Liver (tissue), 9 donors: ENCODE measurements around the gene ZCWPW1. TPM values are rescaled to one million over a fixed set of nuclear protein-coding genes. Genes with fewer than 3 reads are reported as not detected.

ENCODE experiments used
- DNase-seq: peaks from one replicate; pipeline ENCODE4 v3.0.0-alpha.2; 2017; ENCODE audit warnings: low spot score
- H3K27ac ChIP-seq, 2 donors: one replicate each; pipeline ENCODE4 v1.7.0; 2013; ENCODE audit warnings: inconsistent platforms in 2 of 2, low read length in 2 of 2, control low read depth in 1 of 2, low read depth in 1 of 2, mild to moderate bottlenecking in 1 of 2
- H3K27me3 ChIP-seq, 4 donors: one replicate each; pipeline versions ENCODE4 v1.6.1 to v1.7.0; 2013; ENCODE audit warnings: low read length in 3 of 4, inconsistent platforms in 1 of 4, mild to moderate bottlenecking in 1 of 4, moderate library complexity in 1 of 4; ENCODE audit not compliant: control insufficient read depth in 4 of 4, insufficient read depth in 4 of 4
- H3K36me3 ChIP-seq, 4 donors: one replicate each; pipeline versions ENCODE4 v1.6.1 to v1.7.0; 2013; ENCODE audit warnings: low read length in 3 of 4, mild to moderate bottlenecking in 3 of 4, low read depth in 1 of 4, moderate library complexity in 1 of 4; ENCODE audit not compliant: control insufficient read depth in 4 of 4, insufficient read depth in 3 of 4
- H3K4me1 ChIP-seq, 4 donors: one replicate each; pipeline versions ENCODE4 v1.6.1 to v1.7.0; 2013; ENCODE audit warnings: low read length in 3 of 4, mild to moderate bottlenecking in 3 of 4, moderate library complexity in 1 of 4; ENCODE audit not compliant: control insufficient read depth in 4 of 4, insufficient read depth in 4 of 4
- H3K4me3 ChIP-seq, 3 donors: one replicate each; pipeline versions ENCODE4 v1.6.1 to v1.7.0; 2013; ENCODE audit warnings: low read length in 3 of 3, control low read depth in 1 of 3, low read depth in 1 of 3, mild to moderate bottlenecking in 1 of 3
- H3K9ac ChIP-seq, 2 donors: one replicate each; pipeline ENCODE4 v1.7.0; 2013; ENCODE audit warnings: low read length in 2 of 2, mild to moderate bottlenecking in 2 of 2, moderate library complexity in 2 of 2, control low read depth in 1 of 2, low read depth in 1 of 2
- H3K9me3 ChIP-seq, 4 donors: one replicate each; pipeline versions ENCODE4 v1.6.1 to v1.7.0; 2013; ENCODE audit warnings: low read length in 3 of 4; ENCODE audit not compliant: control insufficient read depth in 4 of 4
- ATF3 ChIP-seq: IDR thresholded peaks from 2 replicates; pipeline ENCODE4 v1.6.1; 2016; ENCODE audit warnings: antibody characterized with exemption
- FOXA1 ChIP-seq: IDR thresholded peaks from 2 replicates; pipeline ENCODE4 v1.6.1; 2016; ENCODE audit warnings: antibody characterized with exemption
- GABPA ChIP-seq, 2 donors: IDR thresholded peaks in 1 of 2; conservative IDR thresholded peaks in 1 of 2; 2 replicates each; pipeline ENCODE4 v1.6.1; 2016; ENCODE audit warnings: antibody characterized with exemption in 2 of 2, mild to moderate bottlenecking in 1 of 2, moderate library complexity in 1 of 2
- JUND ChIP-seq, 2 donors: IDR thresholded peaks; 2 replicates each; pipeline ENCODE4 v1.6.1; 2016; ENCODE audit warnings: antibody characterized with exemption in 2 of 2
- RAD21 ChIP-seq, 2 donors: IDR thresholded peaks; 2 replicates each; pipeline ENCODE4 v1.6.1; 2016; ENCODE audit warnings: antibody characterized with exemption in 2 of 2, mild to moderate bottlenecking in 2 of 2
- RXRA ChIP-seq, 2 donors: IDR thresholded peaks; 2 replicates each; pipeline ENCODE4 v1.6.1; 2017 to 2018; ENCODE audit warnings: antibody characterized with exemption in 2 of 2, mild to moderate bottlenecking in 1 of 2
- SP1 ChIP-seq: IDR thresholded peaks from 2 replicates; pipeline ENCODE4 v1.6.1; 2018; ENCODE audit warnings: antibody characterized with exemption, mild to moderate bottlenecking
- TAF1 ChIP-seq: conservative IDR thresholded peaks from 2 replicates; pipeline ENCODE4 v1.6.1; 2016; ENCODE audit warnings: antibody characterized with exemption, mild to moderate bottlenecking
- YY1 ChIP-seq: IDR thresholded peaks from 2 replicates; pipeline ENCODE4 v1.6.1; 2016; ENCODE audit warnings: antibody characterized with exemption, mild to moderate bottlenecking
- ZBTB33 ChIP-seq: IDR thresholded peaks from 2 replicates; pipeline ENCODE4 v1.6.1; 2016; ENCODE audit warnings: antibody characterized with exemption
- WGBS: extraction: QIAGEN DNeasy Blood & Tissue Kit; methylation state at CpG from one replicate; pipeline ENCODE4 v1.1.7; 2013; 5-methylcytosine and 5-hydroxymethylcytosine counted together
- polyA plus RNA-seq, 2 donors: library from polyadenylated mRNA; stranded (reverse) in 1 of 2; unstranded in 1 of 2; fragments of 200-250 nt in 1 of 2; fragments of >200 nt in 1 of 2; fragmentation: Nextera tagmentation in 1 of 2; extraction: Ambion mirVana in 1 of 2; gene quantifications; one replicate each; pipeline versions ENCODE4 v1.2.1 to v1.2.3, GENCODE V29; 2013 to 2015
- total RNA-seq, 2 donors: library from RNA; depleted of rRNA; stranded (reverse); fragments of >200 nt; gene quantifications; one replicate each; pipeline ENCODE4 v1.2.3, GENCODE V29; 2014
- TF ChIP-seq, protein P1 (sequence below): IDR thresholded peaks from 2 replicates; pipeline ENCODE4 v1.6.1; 2016; ENCODE audit warnings: antibody characterized with exemption, mild to moderate bottlenecking
- donor health status: healthy.
- donor health status: healthy.
- donor health status: healthy.
- donor health status: healthy.
- donor health status: healthy.

The ZCWPW1 gene
- total and polyA plus RNA-seq, 4 donors: 1.4 to 3.3 (median 2.8) TPM

DNA sequence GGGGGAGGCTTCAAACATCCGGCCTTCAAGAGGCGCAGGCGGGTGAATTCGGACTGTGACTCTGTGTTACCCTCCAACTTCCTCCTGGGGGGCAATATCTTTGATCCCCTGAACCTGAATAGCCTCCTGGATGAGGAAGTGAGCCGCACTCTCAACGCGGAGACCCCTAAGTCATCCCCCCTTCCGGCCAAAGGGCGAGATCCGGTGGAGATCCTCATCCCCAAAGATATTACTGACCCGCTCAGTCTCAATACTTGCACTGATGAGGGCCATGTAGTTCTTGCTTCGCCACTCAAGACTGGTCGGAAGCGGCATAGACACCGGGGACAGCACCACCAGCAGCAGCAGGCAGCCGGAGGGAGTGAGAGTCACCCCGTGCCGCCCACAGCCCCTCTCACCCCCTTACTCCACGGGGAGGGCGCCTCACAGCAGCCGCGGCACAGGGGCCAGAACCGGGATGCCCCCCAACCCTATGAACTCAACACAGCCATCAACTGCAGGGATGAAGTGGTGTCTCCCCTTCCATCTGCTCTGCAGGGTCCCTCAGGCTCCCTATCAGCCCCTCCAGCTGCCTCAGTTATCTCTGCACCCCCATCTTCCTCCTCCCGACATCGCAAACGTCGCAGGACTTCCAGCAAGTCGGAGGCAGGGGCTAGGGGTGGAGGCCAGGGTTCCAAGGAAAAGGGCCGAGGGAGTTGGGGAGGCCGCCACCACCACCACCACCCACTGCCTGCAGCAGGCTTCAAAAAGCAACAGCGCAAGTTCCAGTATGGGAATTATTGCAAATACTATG, 2.2 kb upstream of the ZCWPW1 start:
- Histone ChIP-seq H3K4me3 (peak overlapping the region in 2 of 3 donors; percentile 59 to 87), H3K4me1 (peaks cover 12 to 39% (median 28%) of the 10 kb centered on the region in 4 donors), H3K27ac (peak overlapping the region; percentile 100), H3K9me3 (no peaks in the 10 kb centered on the region), H3K9ac (peak overlapping the region in 1 of 2 donors; percentile 10), H3K27me3 (no peaks in the 10 kb centered on the region), H3K36me3 (peaks cover 7 to 14% (median 8%) of the 10 kb centered on the region in 4 donors)
- TF ChIP-seq TAF1 (no peak), RXRA (IDR thresholded peaks at IDR 0.05) (no peak), ATF3 (no peak), JUND (IDR thresholded peaks at IDR 0.05) (no peak), GABPA (IDR thresholded peaks at IDR 0.05 in 1 of 2, conservative IDR thresholded peaks at IDR 0.05 in 1 of 2) (no peak), RAD21 (IDR thresholded peaks at IDR 0.05) (no peak), SP1 (no peak), ZBTB33 (no peak)
- TF ChIP-seq, protein P1, sequence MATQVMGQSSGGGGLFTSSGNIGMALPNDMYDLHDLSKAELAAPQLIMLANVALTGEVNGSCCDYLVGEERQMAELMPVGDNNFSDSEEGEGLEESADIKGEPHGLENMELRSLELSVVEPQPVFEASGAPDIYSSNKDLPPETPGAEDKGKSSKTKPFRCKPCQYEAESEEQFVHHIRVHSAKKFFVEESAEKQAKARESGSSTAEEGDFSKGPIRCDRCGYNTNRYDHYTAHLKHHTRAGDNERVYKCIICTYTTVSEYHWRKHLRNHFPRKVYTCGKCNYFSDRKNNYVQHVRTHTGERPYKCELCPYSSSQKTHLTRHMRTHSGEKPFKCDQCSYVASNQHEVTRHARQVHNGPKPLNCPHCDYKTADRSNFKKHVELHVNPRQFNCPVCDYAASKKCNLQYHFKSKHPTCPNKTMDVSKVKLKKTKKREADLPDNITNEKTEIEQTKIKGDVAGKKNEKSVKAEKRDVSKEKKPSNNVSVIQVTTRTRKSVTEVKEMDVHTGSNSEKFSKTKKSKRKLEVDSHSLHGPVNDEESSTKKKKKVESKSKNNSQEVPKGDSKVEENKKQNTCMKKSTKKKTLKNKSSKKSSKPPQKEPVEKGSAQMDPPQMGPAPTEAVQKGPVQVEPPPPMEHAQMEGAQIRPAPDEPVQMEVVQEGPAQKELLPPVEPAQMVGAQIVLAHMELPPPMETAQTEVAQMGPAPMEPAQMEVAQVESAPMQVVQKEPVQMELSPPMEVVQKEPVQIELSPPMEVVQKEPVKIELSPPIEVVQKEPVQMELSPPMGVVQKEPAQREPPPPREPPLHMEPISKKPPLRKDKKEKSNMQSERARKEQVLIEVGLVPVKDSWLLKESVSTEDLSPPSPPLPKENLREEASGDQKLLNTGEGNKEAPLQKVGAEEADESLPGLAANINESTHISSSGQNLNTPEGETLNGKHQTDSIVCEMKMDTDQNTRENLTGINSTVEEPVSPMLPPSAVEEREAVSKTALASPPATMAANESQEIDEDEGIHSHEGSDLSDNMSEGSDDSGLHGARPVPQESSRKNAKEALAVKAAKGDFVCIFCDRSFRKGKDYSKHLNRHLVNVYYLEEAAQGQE: no peak
- no peak for DNase-seq
- 57% methylated on average over 31 of the region's 31 CpGs for WGBS

DNA sequence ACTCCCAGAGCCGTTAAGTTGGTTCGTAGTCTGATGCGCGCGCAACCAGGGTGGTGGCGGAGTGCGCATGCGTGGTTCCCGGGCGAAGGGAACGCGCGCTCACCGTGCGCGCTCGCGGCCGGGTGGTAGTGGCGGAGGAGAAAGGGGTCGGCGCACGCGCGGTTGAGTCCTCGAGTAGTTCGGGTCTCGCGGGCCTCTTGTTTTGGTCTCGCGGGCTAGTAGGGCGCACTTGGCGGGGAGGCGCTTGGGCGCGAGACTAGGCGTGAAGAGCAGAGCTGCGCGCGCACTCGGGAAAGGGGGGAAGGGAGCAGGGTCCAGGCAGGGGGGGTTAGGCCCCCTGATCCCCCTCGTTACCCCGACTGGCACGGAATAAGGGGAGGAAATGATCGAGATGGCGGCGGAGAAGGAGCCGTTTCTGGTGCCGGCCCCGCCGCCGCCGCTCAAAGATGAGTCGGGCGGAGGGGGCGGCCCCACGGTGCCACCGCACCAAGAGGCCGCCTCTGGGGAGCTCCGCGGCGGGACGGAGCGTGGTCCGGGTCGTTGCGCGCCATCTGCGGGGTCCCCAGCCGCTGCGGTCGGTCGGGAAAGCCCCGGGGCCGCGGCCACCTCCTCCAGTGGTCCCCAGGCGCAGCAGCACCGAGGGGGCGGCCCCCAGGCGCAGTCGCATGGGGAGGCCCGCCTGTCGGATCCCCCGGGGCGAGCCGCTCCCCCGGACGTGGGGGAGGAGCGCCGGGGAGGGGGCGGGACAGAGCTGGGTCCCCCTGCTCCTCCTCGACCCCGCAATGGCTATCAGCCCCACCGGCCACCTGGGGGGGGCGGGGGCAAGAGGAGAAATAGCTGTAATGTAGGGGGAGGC, 1.4 kb upstream of the ZCWPW1 start, which contains the start of gene MEPCE:
Gene MEPCE (plus strand): TSS at position 195 of the 856 bp plus-strand sequence. CDS start 188 bp downstream, at position 383.
- Histone ChIP-seq H3K27me3 (no peaks in the 10 kb centered on the region), H3K4me3 (peak within 1 kb of the TSS; percentile 74 to 90 (median 87)), H3K9me3 (no peaks in the 10 kb centered on the region), H3K4me1 (peaks cover 12 to 32% (median 23%) of the 10 kb centered on the region in 4 donors), H3K9ac (peak within 1 kb of the TSS; percentile 93 to 99), H3K36me3 (peaks cover 6 to 14% (median 8%) of the 10 kb centered on the region in 4 donors), H3K27ac (peak within 1 kb of the TSS; percentile 100)
- under 1% methylated on average over 95 of the region's 95 CpGs for WGBS
- DNase-seq: peak; percentile 98
- TF ChIP-seq ZBTB33 (peak; percentile 96), RXRA (IDR thresholded peaks at IDR 0.05) (peak in 1 of 2 donors; percentile 3), YY1 (peak; percentile 47), FOXA1 (no peak)
